ENCODE measurements around the gene CPA1.

Gene CPA1

GRCh38 chr7:130397051-130397757 is 16.9 kb downstream of the CPA1 start:
- Histone ChIP-seq H3K9me3 (ENCODE audit: insufficient read depth, low read length) (no peaks in the 10 kb centered on the region), H4K20me1 (ENCODE audit: low read depth, low read length) (no peaks in the 10 kb centered on the region), H3K79me2 (ENCODE audit: insufficient read depth, low read length) (no peaks in the 10 kb centered on the region), H3K9me2 (replicated peaks; ENCODE audit: insufficient read depth, low read length) (no peaks in the 10 kb centered on the region), H3K27ac (ENCODE audit: low read depth, low read length) (no peak overlapping the region), H3K36me3 (ENCODE audit: low read length) (no peaks in the 10 kb centered on the region), H2AFZ (ENCODE audit: low read depth, low read length, severe bottlenecking) (no peak overlapping the region), H3K27me3 (ENCODE audit: low read length) (no peaks in the 10 kb centered on the region), H3F3A (ENCODE audit: insufficient read depth) (no peaks in the 10 kb centered on the region), H3K9ac (ENCODE audit: low read length) (no peak overlapping the region), H3K4me2 (ENCODE audit: low read depth, low read length, poor library complexity, severe bottlenecking) (no peak overlapping the region), H3K4me3 (ENCODE audit: insufficient read depth, low read length, poor library complexity, severe bottlenecking) (no peak overlapping the region)
- no peak for TF ChIP-seq CTCF (IDR thresholded peaks at IDR 0.05; ENCODE audit: insufficient read depth, low read length, poor library complexity, severe bottlenecking)

DNA sequence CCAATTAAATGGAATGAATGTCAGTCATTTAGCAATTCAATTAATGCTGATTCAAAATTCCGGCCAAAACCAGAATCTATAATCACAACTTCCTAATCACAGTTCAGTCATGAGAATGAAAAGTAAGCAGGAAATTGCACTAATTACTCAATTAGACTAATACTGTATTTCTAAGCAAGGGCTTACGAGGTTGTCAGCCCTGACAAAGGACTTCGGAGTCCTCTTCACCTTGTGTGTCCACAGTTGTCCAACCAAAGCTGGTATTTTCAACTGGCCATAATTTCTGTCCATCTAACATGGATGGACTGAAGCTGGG is 17.4 kb downstream of the CPA1 start:
- TF ChIP-seq CTCF (IDR thresholded peaks at IDR 0.05; ENCODE audit: insufficient read depth, low read length, poor library complexity, severe bottlenecking) (no peak), EZH2phosphoT487 (conservative IDR thresholded peaks at IDR 0.05; ENCODE audit: low read length) (no peak)
- no peak overlapping the region for H2AFZ ChIP-seq (ENCODE audit: low read depth, low read length, severe bottlenecking)
- no peaks in the 10 kb centered on the region for H3F3A ChIP-seq (ENCODE audit: insufficient read depth)
- H3K4me3 ChIP-seq (ENCODE audit: insufficient read depth, low read length, poor library complexity, severe bottlenecking), result no peak overlapping the region
- H3K36me3 ChIP-seq (ENCODE audit: low read length), result no peaks in the 10 kb centered on the region
- H3K27ac ChIP-seq (ENCODE audit: low read depth, low read length), result no peak overlapping the region
- H3K9ac ChIP-seq (ENCODE audit: low read length), result no peak overlapping the region
- no peak overlapping the region for H3K4me2 ChIP-seq (ENCODE audit: low read depth, low read length, poor library complexity, severe bottlenecking)
- H3K9me3 ChIP-seq (ENCODE audit: insufficient read depth, low read length), result no peaks in the 10 kb centered on the region
- no peaks in the 10 kb centered on the region for H3K27me3 ChIP-seq (ENCODE audit: low read length)
- H4K20me1 ChIP-seq (ENCODE audit: low read depth, low read length), result no peaks in the 10 kb centered on the region
- H3K9me2 ChIP-seq (replicated peaks; ENCODE audit: insufficient read depth, low read length), result no peaks in the 10 kb centered on the region
- H3K79me2 ChIP-seq (ENCODE audit: insufficient read depth, low read length), result no peaks in the 10 kb centered on the region

DNA sequence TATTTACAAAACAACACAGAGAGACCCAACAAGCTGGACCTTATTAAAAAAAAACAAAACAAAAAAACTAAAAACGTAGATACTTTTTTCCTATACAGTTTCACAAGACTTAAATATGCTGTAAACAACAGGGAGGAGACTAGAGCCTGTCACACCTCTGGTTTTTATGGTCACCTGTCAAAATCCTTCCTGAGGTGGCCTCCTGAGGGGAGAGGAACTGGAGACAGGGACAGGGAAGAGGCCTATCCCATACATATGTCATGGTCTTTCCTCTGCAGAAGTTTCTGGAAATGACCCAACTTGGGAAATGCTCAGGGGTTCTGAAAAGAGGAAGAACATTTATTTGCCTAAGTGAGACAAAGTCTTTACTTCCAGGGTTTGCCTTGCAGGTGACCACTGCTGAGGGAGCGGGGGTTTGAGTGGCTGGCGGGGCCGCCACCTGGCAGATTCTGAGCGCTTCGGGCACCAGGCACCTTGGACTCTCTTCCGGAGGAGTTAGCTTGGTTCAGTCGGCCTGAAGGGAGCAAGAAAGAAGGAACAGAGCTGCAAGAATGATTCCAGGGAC is 18.3 kb downstream of the CPA1 start:
- Histone ChIP-seq H3F3A (ENCODE audit: insufficient read depth) (no peaks in the 10 kb centered on the region), H3K9me3 (ENCODE audit: insufficient read depth, low read length) (no peaks in the 10 kb centered on the region), H3K9me2 (replicated peaks; ENCODE audit: insufficient read depth, low read length) (no peaks in the 10 kb centered on the region), H3K4me3 (ENCODE audit: insufficient read depth, low read length, poor library complexity, severe bottlenecking) (no peak overlapping the region), H2AFZ (ENCODE audit: low read depth, low read length, severe bottlenecking) (no peak overlapping the region), H4K20me1 (ENCODE audit: low read depth, low read length) (no peaks in the 10 kb centered on the region), H3K9ac (ENCODE audit: low read length) (no peak overlapping the region), H3K27me3 (ENCODE audit: low read length) (no peaks in the 10 kb centered on the region), H3K36me3 (ENCODE audit: low read length) (no peaks in the 10 kb centered on the region), H3K4me2 (ENCODE audit: low read depth, low read length, poor library complexity, severe bottlenecking) (no peak overlapping the region), H3K79me2 (ENCODE audit: insufficient read depth, low read length) (no peaks in the 10 kb centered on the region), H3K27ac (ENCODE audit: low read depth, low read length) (no peak overlapping the region)
- TF ChIP-seq EZH2phosphoT487 (conservative IDR thresholded peaks at IDR 0.05; ENCODE audit: low read length), result no peak
- TF ChIP-seq CTCF (IDR thresholded peaks at IDR 0.05; ENCODE audit: insufficient read depth, low read length, poor library complexity, severe bottlenecking), result no peak
